Neural progenitor cell (in vitro differentiated cells): ENCODE results near the gene OSM.

Experiments used
- EZH2phosphoT487 ChIP-seq: fragments of 200-600 bp; sonication (generic); IDR thresholded peaks from 2 replicates; pipeline ENCODE4 v1.6.1; 2017; ENCODE audit warnings: antibody characterized with exemption
- TF ChIP-seq, protein P1 (sequence below): fragments of 200-600 bp; sonication (generic); IDR thresholded peaks from 2 replicates; pipeline ENCODE4 v1.5.1; 2017; ENCODE audit warnings: antibody characterized with exemption, mild to moderate bottlenecking

DNA sequence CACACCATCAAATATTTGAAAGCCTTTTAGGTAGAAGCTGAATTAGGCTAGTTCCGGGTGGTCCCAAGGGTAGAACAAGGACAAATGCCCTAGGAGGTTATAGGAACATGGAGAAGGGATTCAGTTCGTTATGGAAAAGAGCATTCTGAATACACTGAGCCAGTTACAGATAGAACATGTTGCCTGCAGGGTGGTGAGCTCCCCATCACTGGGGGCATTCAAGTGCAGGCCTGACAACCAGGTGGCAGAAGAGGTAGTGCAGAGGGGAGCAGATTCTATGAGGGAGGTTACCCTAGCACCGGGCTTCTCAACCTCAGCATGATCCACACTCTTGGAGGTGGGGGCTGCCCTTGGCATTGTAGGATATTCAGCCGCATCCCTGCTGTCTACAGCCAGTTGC lies 44.3 kb downstream of the OSM start:
- TF ChIP-seq, protein P1, sequence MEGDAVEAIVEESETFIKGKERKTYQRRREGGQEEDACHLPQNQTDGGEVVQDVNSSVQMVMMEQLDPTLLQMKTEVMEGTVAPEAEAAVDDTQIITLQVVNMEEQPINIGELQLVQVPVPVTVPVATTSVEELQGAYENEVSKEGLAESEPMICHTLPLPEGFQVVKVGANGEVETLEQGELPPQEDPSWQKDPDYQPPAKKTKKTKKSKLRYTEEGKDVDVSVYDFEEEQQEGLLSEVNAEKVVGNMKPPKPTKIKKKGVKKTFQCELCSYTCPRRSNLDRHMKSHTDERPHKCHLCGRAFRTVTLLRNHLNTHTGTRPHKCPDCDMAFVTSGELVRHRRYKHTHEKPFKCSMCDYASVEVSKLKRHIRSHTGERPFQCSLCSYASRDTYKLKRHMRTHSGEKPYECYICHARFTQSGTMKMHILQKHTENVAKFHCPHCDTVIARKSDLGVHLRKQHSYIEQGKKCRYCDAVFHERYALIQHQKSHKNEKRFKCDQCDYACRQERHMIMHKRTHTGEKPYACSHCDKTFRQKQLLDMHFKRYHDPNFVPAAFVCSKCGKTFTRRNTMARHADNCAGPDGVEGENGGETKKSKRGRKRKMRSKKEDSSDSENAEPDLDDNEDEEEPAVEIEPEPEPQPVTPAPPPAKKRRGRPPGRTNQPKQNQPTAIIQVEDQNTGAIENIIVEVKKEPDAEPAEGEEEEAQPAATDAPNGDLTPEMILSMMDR, result no peak
- no peak for TF ChIP-seq EZH2phosphoT487
